HepG2 (cell line): ENCODE measurements around the gene SPATA7. TPM values are rescaled to one million over a fixed set of nuclear protein-coding genes. Genes with fewer than 3 reads are reported as not detected.

Experiments used
- ATAC-seq: fragments of 200-7000 bp; cut with Tn5 transposase; 3 replicates; pipeline ENCODE4 v1.9.1; 2020; ENCODE audit warnings: mild to moderate bottlenecking, moderate library complexity
- BruUV-seq: library from RNA; stranded (reverse); fragments of 400-500 nt; replicated peaks from 2 replicates; lab custom pipeline; 2021; lab: Mats Ljungman, UMichigan
- CTCF ChIA-PET: fragments of 300-600 bp; formaldehyde crosslinking; extraction: SDS; loops from one replicate; lab custom pipeline; 2021; ENCODE audit warnings: low total read pairs, inconsistent platforms, low intra/inter-chr PET ratio; lab: Yijun Ruan, JAX
- POLR2A ChIA-PET: fragments of 350-600 bp; sonication (Branson Sonifier 250); formaldehyde crosslinking; loops from one replicate; lab custom pipeline; 2020; ENCODE audit warnings: antibody characterized with exemption, inconsistent platforms; lab: Yijun Ruan, JAX
- DNase-seq: peaks from one replicate; pipeline ENCODE4 v3.0.0-alpha.2; 2015; ENCODE audit warnings: low spot score
- FAIRE-seq: peaks from 3 replicates; lab custom pipeline; 2011; peaks lifted over from hg19 to GRCh38; lab: Jason Lieb, UNC
- H2AFZ ChIP-seq: one replicate; pipeline ENCODE4 v1.6.1; 2011; ENCODE audit warnings: low read length, inconsistent platforms
- H3K27ac ChIP-seq: fragments of 300-600 bp; 3 replicates; pipeline ENCODE4 v1.8.0; 2011; ENCODE audit warnings: mixed run types, mild to moderate bottlenecking, mixed read lengths, low read length, inconsistent platforms; ENCODE audit not compliant: insufficient read depth; ENCODE audit errors: extremely low read length
- H3K27me3 ChIP-seq, 2 experiments: fragments of 200-600 bp in 1 of 2; 2 replicates in 1 of 2; 3 replicates in 1 of 2; pipeline versions ENCODE4 v1.6.0 to v1.8.0; 2011; ENCODE audit warnings: low read length in 2 of 2, mild to moderate bottlenecking in 2 of 2, moderate library complexity in 2 of 2, inconsistent platforms in 1 of 2; ENCODE audit not compliant: insufficient read depth in 2 of 2, control insufficient read depth in 1 of 2
- H3K36me3 ChIP-seq, 2 experiments: fragments of 200-600 bp in 1 of 2; replicated peaks in 1 of 2; 2 replicates in 1 of 2; 3 replicates in 1 of 2; pipeline versions ENCODE4 v1.5.1 to v1.8.0; 2011; ENCODE audit warnings: low read length in 2 of 2, inconsistent platforms in 1 of 2; ENCODE audit not compliant: insufficient read depth in 2 of 2, control insufficient read depth in 1 of 2
- H3K4me1 ChIP-seq: 2 replicates; pipeline ENCODE4 v1.5.1; 2012; ENCODE audit warnings: low read length, inconsistent platforms; ENCODE audit not compliant: insufficient read depth
- H3K4me2 ChIP-seq: 2 replicates; pipeline ENCODE4 v1.6.0; 2011; ENCODE audit warnings: low read depth, low read length, inconsistent platforms
- H3K4me3 ChIP-seq, 3 experiments: fragments of 200-600 bp in 1 of 3; sonication (generic), shearing (Covaris generic) in 1 of 3; replicated peaks in 1 of 3; 2 replicates each; pipeline ENCODE4 v1.5.1; 2011 to 2016; ENCODE audit warnings: low read length in 3 of 3, inconsistent platforms in 2 of 3, low read depth in 2 of 3, mild to moderate bottlenecking in 2 of 3, control low read depth in 1 of 3, mixed read lengths in 1 of 3; ENCODE audit not compliant: insufficient read depth in 1 of 3
- H3K79me2 ChIP-seq: one replicate; pipeline ENCODE4 v1.6.1; 2011; ENCODE audit warnings: low read length, inconsistent platforms; ENCODE audit not compliant: insufficient read depth
- H3K9ac ChIP-seq: 2 replicates; pipeline ENCODE4 v1.6.0; 2011; ENCODE audit warnings: mild to moderate bottlenecking, low read depth, low read length, inconsistent platforms; ENCODE audit not compliant: insufficient read depth
- H3K9me3 ChIP-seq: 2 replicates; pipeline ENCODE4 v1.5.1; 2012; ENCODE audit warnings: mild to moderate bottlenecking, low read length
- H4K20me1 ChIP-seq: 2 replicates; pipeline ENCODE4 v1.6.0; 2011; ENCODE audit warnings: inconsistent platforms, mild to moderate bottlenecking, low read length, moderate library complexity; ENCODE audit not compliant: insufficient read depth
- EP300 ChIP-seq, 3 experiments: sonication (generic) in 1 of 3; formaldehyde crosslinking in 1 of 3; IDR thresholded peaks; 2 replicates each; pipeline versions ENCODE4 v1.5.1 to v1.6.1; 2011 to 2020; ENCODE audit warnings: low read depth in 2 of 3, low read length in 2 of 3, borderline replicate concordance in 1 of 3, improper control_type of control experiment in 1 of 3, mild to moderate bottlenecking in 1 of 3, missing genetic modification reagents in 1 of 3, moderate library complexity in 1 of 3
- SIN3B ChIP-seq: fragments of 150-350 bp; IDR thresholded peaks from 2 replicates; pipeline ENCODE4 v1.6.1; 2014; ENCODE audit warnings: low read length
- WGBS: methylation state at CpG from one replicate; pipeline ENCODE4 v1.1.6; 2017; ENCODE audit warnings: low lambda C conversion rate; 5-methylcytosine and 5-hydroxymethylcytosine counted together
- in situ Hi-C: cut with HindIII; loops from 2 replicates; pipeline ENCODE4 v1.10.0; 2017; ENCODE audit warnings: low pct_unique_long_range_greater_than_20kb; ENCODE audit not compliant: extremely low pct_ligation_motif_present
- intact Hi-C: fragments of 100-400 bp; cut with micrococcal nuclease; formaldehyde crosslinking; loops from one replicate; pipeline ENCODE4 v1.10.0; 2022; ENCODE audit not compliant: unreplicated experiment
- polyA plus RNA-seq, 8 experiments: library from polyadenylated mRNA; depleted of rRNA in 3 of 8; stranded (reverse) in 7 of 8; unstranded in 1 of 8; fragments of >200 nt; fragmentation: Illumina TruSeq in 4 of 8; extraction: Trizol in 4 of 8; gene quantifications; 2 replicates each; pipeline versions ENCODE4 v1.2.1 to v1.2.3, GENCODE V29; 2011 to 2016; ENCODE audit warnings: low read depth in 4 of 8, missing spikeins in 1 of 8, mixed read lengths in 1 of 8; ENCODE audit not compliant: insufficient read depth in 1 of 8
- total RNA-seq, 5 experiments: library from RNA; depleted of rRNA; stranded (reverse); fragments of >200 nt; fragmentation: Illumina TruSeq; extraction: Trizol; gene quantifications; 2 replicates each; pipeline ENCODE4 v1.2.3, GENCODE V29; 2016; ENCODE audit warnings: low read depth in 1 of 5
- TF ChIP-seq, protein P1 (sequence below): sonication (generic); formaldehyde crosslinking; IDR thresholded peaks from 2 replicates; pipeline ENCODE4 v1.5.0; 2020; ENCODE audit warnings: mild to moderate bottlenecking, missing genetic modification reagents
- TF ChIP-seq, protein P2 (sequence below): IDR thresholded peaks from 2 replicates; pipeline ENCODE4 v1.6.1; 2016; ENCODE audit warnings: low read depth
- TF ChIP-seq, protein P3 (sequence below): IDR thresholded peaks from 2 replicates; pipeline ENCODE4 v1.6.1; 2016; ENCODE audit warnings: mild to moderate bottlenecking, missing biosample characterization, missing genetic modification reagents
- TF ChIP-seq, protein P4 (sequence below): sonication (generic); formaldehyde crosslinking; IDR thresholded peaks from 2 replicates; pipeline ENCODE4 v1.9.0; 2021; ENCODE audit warnings: missing genetic modification reagents, borderline replicate concordance

The SPATA7 gene
- total and polyA plus RNA-seq, 2 of the 13 experiments (the other 11 are each of a cell fraction or from before 2014, with no cell fraction given): 3.6 to 5.5 TPM

DNA sequence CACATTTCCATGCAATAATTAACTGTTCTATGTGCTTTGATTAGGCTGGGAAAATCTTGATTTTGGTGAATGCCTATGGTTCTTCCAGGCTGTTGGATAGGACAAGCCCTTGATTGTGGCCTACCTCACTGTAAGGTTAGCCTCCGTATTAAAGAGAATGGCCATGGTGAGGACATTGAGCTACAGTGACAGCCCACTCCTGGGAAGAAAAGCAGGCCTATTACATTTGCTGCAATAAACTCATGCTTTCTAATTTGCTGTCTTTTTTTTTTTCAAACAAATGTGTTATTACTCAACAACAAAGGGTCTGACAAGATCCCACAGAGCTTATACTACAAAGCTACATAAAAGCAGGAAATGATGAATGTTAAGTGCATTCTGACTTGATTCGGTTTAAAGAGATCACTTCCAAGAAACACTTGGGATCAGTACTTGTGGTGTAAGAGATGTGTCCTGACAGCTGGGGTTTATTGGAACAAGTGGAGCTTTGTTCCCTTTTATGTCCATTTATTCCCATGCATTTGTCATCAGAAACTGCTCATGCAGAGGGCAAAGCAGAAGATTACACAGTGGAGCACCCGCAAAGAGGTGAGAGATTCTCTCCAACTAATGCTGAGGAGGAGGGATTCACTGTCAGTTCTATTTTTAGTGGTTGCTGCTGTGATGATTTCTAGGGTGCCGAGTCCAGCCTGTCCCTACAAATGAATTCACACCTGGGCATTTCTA is 33.3 kb upstream of the SPATA7 start:
- H3K27ac ChIP-seq: no peak overlapping the region
- WGBS: 41% methylated on average over 4 of the region's 4 CpGs
- no peaks in the 10 kb centered on the region for H3K9me3 ChIP-seq
- no peaks in the 10 kb centered on the region for H3K27me3 ChIP-seq
- ChIA-PET CTCF (no interaction called here), POLR2A (no interaction called here)
- H2AFZ ChIP-seq: no peak overlapping the region
- in situ Hi-C loops: no loop called here
- intact Hi-C loops: no loop called here
- no peak for ATAC-seq
- FAIRE-seq: no peak
- no peak overlapping the region for H3K4me3 ChIP-seq
- DNase-seq: no peak
- no peak overlapping the region for H3K9ac ChIP-seq
- H3K79me2 ChIP-seq: no peaks in the 10 kb centered on the region
- H4K20me1 ChIP-seq: no peaks in the 10 kb centered on the region
- H3K4me1 ChIP-seq: peaks cover 9% of the 10 kb centered on the region
- H3K36me3 ChIP-seq: no peaks in the 10 kb centered on the region
- no peak for TF ChIP-seq EP300 (IDR thresholded peaks at IDR 0.05; ENCODE audit: low read depth in 2 of 2, low read length in 2 of 2)
- no peak for TF ChIP-seq EP300 (CRISPR knock-in tag; IDR thresholded peaks at IDR 0.05; ENCODE audit: borderline replicate concordance)
- TF ChIP-seq SIN3B: no peak
- TF ChIP-seq, protein P1, sequence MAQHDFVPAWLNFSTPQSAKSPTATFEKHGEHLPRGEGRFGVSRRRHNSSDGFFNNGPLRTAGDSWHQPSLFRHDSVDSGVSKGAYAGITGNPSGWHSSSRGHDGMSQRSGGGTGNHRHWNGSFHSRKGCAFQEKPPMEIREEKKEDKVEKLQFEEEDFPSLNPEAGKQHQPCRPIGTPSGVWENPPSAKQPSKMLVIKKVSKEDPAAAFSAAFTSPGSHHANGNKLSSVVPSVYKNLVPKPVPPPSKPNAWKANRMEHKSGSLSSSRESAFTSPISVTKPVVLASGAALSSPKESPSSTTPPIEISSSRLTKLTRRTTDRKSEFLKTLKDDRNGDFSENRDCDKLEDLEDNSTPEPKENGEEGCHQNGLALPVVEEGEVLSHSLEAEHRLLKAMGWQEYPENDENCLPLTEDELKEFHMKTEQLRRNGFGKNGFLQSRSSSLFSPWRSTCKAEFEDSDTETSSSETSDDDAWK: no peak
- TF ChIP-seq, protein P2, sequence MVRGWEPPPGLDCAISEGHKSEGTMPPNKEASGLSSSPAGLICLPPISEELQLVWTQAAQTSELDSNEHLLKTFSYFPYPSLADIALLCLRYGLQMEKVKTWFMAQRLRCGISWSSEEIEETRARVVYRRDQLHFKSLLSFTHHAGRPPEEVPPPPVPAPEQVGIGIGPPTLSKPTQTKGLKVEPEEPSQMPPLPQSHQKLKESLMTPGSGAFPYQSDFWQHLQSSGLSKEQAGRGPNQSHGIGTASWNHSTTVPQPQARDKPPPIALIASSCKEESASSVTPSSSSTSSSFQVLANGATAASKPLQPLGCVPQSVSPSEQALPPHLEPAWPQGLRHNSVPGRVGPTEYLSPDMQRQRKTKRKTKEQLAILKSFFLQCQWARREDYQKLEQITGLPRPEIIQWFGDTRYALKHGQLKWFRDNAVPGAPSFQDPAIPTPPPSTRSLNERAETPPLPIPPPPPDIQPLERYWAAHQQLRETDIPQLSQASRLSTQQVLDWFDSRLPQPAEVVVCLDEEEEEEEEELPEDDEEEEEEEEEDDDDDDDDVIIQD (CRISPR knock-in tag): no peak
- TF ChIP-seq, protein P3, sequence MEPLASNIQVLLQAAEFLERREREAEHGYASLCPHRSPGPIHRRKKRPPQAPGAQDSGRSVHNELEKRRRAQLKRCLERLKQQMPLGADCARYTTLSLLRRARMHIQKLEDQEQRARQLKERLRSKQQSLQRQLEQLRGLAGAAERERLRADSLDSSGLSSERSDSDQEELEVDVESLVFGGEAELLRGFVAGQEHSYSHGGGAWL (CRISPR knock-in tag): no peak
- TF ChIP-seq, protein P4, sequence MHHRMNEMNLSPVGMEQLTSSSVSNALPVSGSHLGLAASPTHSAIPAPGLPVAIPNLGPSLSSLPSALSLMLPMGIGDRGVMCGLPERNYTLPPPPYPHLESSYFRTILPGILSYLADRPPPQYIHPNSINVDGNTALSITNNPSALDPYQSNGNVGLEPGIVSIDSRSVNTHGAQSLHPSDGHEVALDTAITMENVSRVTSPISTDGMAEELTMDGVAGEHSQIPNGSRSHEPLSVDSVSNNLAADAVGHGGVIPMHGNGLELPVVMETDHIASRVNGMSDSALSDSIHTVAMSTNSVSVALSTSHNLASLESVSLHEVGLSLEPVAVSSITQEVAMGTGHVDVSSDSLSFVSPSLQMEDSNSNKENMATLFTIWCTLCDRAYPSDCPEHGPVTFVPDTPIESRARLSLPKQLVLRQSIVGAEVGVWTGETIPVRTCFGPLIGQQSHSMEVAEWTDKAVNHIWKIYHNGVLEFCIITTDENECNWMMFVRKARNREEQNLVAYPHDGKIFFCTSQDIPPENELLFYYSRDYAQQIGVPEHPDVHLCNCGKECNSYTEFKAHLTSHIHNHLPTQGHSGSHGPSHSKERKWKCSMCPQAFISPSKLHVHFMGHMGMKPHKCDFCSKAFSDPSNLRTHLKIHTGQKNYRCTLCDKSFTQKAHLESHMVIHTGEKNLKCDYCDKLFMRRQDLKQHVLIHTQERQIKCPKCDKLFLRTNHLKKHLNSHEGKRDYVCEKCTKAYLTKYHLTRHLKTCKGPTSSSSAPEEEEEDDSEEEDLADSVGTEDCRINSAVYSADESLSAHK (CRISPR knock-in tag): no peak
- no TSS peak for BruUV-seq
- no peak overlapping the region for H3K4me2 ChIP-seq
